HT1080 (cell line): ENCODE results near the gene FMO3. TPM values are rescaled to one million over a fixed set of nuclear protein-coding genes. Genes with fewer than 3 reads are reported as not detected.

Source experiments
- DNase-seq: peaks from one replicate; pipeline ENCODE4 v3.0.0-alpha.2; 2015; ENCODE audit warnings: low read depth
- total RNA-seq: library from RNA; depleted of rRNA; stranded (reverse); fragments of >200 nt; shearing (Covaris generic); gene quantifications from 2 replicates; pipeline ENCODE4 v1.2.3, GENCODE V29; 2014

The FMO3 gene
- total RNA-seq, 1 experiment from 2014 or later = not detected

- no peak for DNase-seq
Observed at GRCh38 chr1:171115280-171115897, 24.7 kb downstream of the FMO3 start.

GRCh38 chr1:171116676-171117075, 26.0 kb downstream of the FMO3 start:
- no peak for DNase-seq

- DNase-seq = no peak
Observed at GRCh38 chr1:171117085-171117484, 26.4 kb downstream of the FMO3 start.

GRCh38 chr1:171119648-171120047, 28.9 kb downstream of the FMO3 start:
- DNase-seq = no peak

- DNase-seq = no peak
Observed at GRCh38 chr1:171122299-171122698, 31.6 kb downstream of the FMO3 start.

- no peak for DNase-seq
Observed at GRCh38 chr1:171122893-171123292, 32.2 kb downstream of the FMO3 start.

- DNase-seq = no peak
Observed at GRCh38 chr1:171126504-171126903, 35.8 kb downstream of the FMO3 start.

- DNase-seq = no peak
Observed at GRCh38 chr1:171127099-171127498, 36.4 kb downstream of the FMO3 start.

GRCh38 chr1:171127501-171127900, 36.8 kb downstream of the FMO3 start:
- no peak for DNase-seq

- no peak for DNase-seq
Observed at GRCh38 chr1:171128463-171128862, 37.8 kb downstream of the FMO3 start.

GRCh38 chr1:171134204-171134923, 43.7 kb downstream of the FMO3 start:
- DNase-seq = no peak

GRCh38 chr1:171137580-171137979, 46.9 kb downstream of the FMO3 start:
- DNase-seq = no peak

- DNase-seq = no peak
Observed at GRCh38 chr1:171138980-171139379, 48.3 kb downstream of the FMO3 start.

GRCh38 chr1:171139890-171140289, 49.2 kb downstream of the FMO3 start:
- DNase-seq = no peak

- no peak for DNase-seq
Observed at GRCh38 chr1:171140401-171140800, 49.7 kb downstream of the FMO3 start.

GRCh38 chr1:171140956-171141687, 50.4 kb downstream of the FMO3 start:
- no peak for DNase-seq

- DNase-seq = no peak
Observed at GRCh38 chr1:171141688-171142415, 51.1 kb downstream of the FMO3 start.

GRCh38 chr1:171142416-171143385, 52.0 kb downstream of the FMO3 start:
- DNase-seq = no peak

GRCh38 chr1:171150156-171150555, 59.5 kb downstream of the FMO3 start:
- no peak for DNase-seq

- no peak for DNase-seq
Observed at GRCh38 chr1:171152549-171152948, 61.8 kb downstream of the FMO3 start.

GRCh38 chr1:171155484-171155883, 64.8 kb downstream of the FMO3 start:
- no peak for DNase-seq
